Gastrocnemius medialis (tissue), 4 donors: ENCODE measurements around the gene DGKZ.

Source experiments
- CTCF ChIP-seq, 5 experiments: fragments of 450-650 bp in 3 of 5; fragments of 200-600 bp in 2 of 5; sonication (generic) in 2 of 5; IDR thresholded peaks in 4 of 5; conservative IDR thresholded peaks in 1 of 5; 1 replicate in 4 of 5; 2 replicates in 1 of 5; pipeline ENCODE4 v1.5.1; 2016 to 2019; ENCODE audit warnings: antibody characterized with exemption in 5 of 5, mild to moderate bottlenecking in 3 of 5, moderate library complexity in 3 of 5
- POLR2A ChIP-seq, 2 donors: fragments of 450-650 bp; IDR thresholded peaks; one replicate each; pipeline ENCODE4 v1.6.1; 2017; ENCODE audit warnings: antibody characterized with exemption in 2 of 2, mild to moderate bottlenecking in 2 of 2, moderate library complexity in 2 of 2

GRCh38 chr11:46363031-46363407 is 15.8 kb downstream of the DGKZ start:
- TF ChIP-seq CTCF (IDR thresholded peaks at IDR 0.05 in 4 of 5, conservative IDR thresholded peaks at IDR 0.05 in 1 of 5): no peak
- TF ChIP-seq POLR2A (IDR thresholded peaks at IDR 0.05): no peak
